Stimulated activated CD8-positive, alpha-beta memory T cell treated with anti-CD3 and anti-CD28 coated beads, Interleukin-15, amount 100 ng/mL, for 1 hour (primary cell): ENCODE measurements around the gene DEF6.
"Not testable (repeated sequence)": the region's sequence is repeated elsewhere in the genome, so short reads cannot be mapped to it uniquely, and the experiment has no call there.

Experiments used
- DNase-seq: peaks from one replicate; pipeline ENCODE4 v3.0.0-alpha.2; 2020; ENCODE audit warnings: low read depth

The DEF6 gene

GRCh38 chr6:35282472-35282871 lies 15.1 kb upstream of the DEF6 start:
- DNase-seq: no peak

DNA sequence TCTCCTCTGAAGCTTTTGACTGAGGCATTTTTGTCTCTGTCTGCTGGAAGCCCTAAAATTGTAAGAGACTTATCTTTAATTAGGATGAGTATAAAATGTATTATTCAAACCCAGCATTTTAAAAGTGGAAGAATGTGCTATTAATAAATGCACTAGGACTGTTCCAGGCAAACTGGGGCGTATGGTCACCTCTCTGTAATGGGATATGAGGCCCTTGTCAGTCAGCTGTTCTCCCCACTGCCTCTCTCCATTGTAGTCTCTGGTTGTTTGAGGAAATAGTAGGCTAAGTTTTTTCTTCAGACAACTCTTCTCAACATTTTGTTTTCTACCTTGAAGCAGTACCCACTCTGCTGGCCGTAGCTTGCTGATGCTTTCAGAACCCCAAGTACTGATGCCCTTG lies 14.3 kb upstream of the DEF6 start:
- DNase-seq: no peak

GRCh38 chr6:35287671-35288396 lies 9.8 kb upstream of the DEF6 start:
- no peak for DNase-seq

DNA sequence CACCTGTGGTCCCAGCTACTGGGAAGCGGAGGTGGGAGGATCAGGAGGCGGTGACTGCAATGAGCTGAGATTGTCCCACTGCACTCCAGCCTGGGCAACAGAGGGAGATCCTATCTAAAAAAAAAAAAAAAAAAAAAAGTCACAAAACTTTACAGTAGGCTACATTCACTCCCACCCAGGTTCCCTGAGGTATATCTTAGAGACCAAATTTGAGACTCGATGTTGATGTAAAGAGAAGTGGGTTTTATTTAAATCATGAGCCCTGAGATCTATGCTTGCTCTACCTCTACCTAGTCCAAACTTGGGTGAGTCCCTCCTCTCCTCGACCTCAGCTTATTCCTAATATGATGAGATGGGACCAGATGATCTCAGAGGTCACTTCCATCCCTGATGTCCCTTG lies 8.8 kb upstream of the DEF6 start:
- no peak for DNase-seq

GRCh38 chr6:35291491-35291890 lies 6.1 kb upstream of the DEF6 start:
- no peak for DNase-seq

DNA sequence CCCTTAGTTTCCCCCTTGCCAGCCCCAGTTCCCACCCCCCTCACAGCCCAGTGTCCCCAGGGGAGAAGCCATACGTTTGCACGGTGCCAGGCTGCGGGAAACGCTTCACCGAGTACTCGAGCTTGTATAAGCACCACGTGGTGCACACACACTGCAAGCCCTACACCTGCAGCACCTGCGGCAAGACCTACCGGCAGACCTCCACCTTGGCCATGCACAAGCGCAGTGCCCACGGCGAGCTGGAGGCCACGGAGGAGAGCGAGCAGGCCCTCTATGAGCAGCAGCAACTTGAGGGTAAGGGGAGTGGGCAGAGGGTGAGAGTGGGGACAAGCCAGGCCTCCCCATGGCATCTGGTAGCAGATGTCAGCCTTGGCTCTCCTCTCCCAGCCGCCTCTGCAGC lies 5.1 kb upstream of the DEF6 start:
- DNase-seq: no peak

DNA sequence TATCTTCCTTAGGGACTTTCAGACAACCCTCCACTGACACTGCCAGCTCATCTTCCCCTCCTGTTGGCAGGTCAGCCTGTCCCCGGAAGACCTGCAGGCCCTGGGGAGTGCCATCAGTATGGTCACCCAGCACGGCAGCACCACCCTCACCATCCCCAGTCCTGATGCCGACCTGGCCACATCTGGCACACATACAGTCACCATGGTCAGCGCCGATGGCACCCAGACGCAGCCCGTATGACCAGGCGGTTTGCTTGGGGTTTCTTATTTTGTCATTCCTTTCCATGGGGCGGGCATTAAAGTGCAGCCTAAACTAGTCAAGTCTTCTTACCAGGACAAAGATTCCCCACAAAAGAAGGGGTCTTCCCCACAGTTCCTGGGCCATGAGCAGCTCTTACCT lies 3.9 kb upstream of the DEF6 start:
- no peak for DNase-seq

DNA sequence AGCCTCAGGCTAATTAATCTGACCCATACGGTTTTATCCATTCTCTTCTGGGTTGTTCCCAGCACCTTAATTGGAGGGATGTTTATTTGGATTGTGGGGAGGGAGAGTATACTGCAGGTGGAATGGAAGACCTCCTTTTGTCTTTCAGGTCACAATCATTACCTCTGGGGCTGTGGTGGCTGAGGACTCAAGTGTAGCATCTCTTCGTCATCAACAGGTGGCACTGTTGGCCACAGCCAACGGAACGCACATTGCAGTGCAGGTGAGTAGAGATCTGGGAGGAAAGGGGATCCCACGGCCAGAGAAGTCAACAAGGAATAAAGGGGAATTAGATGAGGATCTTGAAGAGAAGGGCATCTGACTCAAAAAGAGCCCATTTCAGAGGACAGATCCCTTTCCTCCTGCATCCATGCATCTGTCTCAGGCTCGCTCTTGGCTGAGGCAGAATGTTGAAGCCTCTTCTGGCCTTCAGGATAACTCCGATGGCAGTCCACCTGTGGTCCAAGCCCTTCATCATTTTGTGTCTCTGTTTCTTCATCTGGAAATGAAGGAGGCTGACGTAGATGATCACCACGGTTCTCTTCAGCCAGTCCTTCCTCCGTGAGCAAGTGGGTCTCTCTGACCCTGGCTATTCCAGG lies 3.2 kb upstream of the DEF6 start:
- DNase-seq: no peak

- DNase-seq: no peak
These were observed 2.6 kb upstream of the DEF6 start for GRCh38 chr6:35295036-35295435.

DNA sequence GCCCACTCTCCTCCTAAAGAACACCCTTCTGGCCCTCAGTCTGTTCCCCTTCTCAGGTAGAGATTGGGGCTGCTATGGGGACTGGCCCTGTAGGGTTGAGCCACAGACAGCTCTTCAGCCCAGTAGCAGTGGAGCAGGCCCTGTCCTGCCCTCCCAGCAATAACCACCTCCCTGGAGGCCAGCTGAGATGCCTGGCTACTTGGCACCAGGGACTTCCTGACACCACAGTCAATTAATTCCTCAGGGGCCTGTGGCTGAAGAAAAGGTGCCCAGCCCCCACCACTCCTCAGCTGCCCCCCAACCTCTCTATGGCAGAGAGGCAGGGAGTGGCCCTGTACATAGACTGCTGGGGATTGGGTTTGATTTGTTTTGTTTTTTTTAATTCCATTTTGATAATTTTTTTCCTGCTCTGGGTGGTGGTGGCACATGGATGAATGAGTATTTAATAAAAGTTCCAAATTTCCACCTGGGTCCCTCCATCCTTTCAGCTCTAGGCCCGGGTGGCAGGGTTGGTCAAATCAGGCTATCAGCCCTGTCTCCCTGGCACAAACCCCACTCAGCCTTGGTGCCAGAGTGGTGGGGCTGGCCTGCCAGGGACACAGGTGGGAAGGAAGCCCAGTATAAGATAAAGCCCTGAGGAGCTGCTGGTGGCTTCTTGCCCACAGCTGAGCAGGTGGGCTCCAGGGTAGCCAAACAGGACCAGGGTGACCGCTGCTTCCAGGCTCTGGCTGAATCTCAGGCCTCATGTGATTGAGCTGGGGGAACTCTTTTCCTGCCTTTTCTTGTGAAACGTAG lies 1.9 kb upstream of the DEF6 start:
- no peak for DNase-seq

- no peak for DNase-seq
These were observed 552 bp upstream of the DEF6 start for GRCh38 chr6:35296931-35297600.

DNA sequence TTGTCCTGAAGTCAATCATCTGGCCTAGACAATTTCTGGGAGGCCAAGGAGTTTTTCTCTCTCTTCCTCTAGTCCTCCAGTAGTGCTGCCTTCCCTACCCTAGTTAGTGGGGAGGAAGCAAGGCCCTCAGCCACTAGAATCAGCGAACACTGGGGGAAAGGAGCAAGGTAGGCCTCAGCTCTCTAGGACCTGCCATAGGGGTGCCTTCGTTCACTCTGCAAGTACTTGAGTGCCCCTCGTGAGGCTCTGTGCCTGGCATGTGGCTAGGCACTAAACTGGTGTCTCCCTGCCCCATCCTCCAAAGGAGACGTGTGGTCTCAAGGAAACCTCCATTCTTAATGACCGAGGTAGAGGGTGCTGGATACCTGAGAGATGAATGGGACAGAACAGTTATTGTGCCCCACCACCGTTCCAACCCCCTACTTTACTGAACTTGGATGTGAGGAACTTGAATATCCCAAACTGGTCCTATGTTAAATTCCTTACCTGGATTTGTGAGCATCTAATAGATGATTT lies 1.1 kb downstream of the DEF6 start:
- DNase-seq: no peak

DNA sequence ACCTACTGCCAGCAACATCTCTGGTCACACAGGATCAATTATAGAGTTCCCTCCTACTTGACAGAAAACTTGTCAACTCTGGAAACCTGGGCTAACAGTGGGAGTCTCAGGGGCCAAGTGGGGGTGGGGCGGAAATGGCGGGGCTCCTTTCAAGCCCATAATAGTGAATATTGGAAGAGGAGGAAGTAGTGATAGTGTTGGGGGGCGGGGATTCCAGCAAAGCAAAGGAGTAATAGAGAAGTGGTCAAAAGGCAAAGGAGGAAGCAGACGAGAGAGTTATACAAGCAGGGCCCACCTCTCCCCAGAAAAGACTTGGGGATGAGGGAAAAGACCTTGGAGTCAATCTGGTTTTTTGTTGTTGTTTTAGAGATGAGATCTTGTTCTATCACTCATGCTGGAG lies 2.1 kb downstream of the DEF6 start:
- no peak for DNase-seq

DNA sequence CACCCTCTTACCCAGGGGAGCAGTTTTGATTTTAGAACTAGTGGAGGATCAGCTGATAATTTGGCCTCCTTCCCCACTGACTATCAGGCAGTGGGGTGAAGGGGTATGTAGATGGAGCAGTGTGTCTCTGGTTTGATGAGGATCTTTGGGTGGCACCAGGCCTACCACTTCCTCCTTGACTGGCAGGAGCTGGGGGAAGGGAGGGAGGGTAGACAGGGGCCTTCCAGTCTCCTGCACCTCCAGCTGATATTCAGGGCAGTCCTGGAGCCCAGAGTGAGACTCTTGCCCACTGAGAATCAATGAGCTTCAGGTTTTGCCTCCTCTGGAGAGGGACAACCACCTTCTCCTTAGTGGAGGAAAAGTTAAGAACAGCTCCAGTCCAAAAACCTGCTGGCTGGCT lies 3.2 kb downstream of the DEF6 start:
- no peak for DNase-seq

- peak; percentile 76 for DNase-seq
These were observed 5.1 kb downstream of the DEF6 start for GRCh38 chr6:35302604-35303241.

DNA sequence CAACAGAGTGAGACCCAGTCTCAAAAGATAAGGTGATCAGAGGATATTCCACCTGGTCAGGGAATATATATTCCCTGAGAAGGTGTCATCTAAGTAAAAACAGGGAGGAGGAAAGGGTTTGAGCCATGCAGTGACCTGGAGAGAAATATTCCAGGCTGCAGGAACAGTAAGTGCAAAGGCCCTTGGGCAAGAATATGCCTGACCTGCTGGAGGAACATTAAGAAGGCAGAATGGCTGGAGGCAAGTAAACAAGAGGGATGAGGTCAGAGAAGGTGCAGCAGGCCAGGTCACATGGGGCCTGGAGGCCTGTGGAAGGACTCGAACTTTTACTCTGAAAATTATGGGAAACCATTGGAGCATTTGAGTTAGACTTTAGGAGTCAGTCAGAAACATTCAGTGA lies 6.7 kb downstream of the DEF6 start:
- DNase-seq: no peak

GRCh38 chr6:35305117-35305516 lies 7.5 kb downstream of the DEF6 start:
- DNase-seq: no peak

- not testable (repeated sequence) for DNase-seq
These were observed 9.5 kb downstream of the DEF6 start for GRCh38 chr6:35307138-35307537.

DNA sequence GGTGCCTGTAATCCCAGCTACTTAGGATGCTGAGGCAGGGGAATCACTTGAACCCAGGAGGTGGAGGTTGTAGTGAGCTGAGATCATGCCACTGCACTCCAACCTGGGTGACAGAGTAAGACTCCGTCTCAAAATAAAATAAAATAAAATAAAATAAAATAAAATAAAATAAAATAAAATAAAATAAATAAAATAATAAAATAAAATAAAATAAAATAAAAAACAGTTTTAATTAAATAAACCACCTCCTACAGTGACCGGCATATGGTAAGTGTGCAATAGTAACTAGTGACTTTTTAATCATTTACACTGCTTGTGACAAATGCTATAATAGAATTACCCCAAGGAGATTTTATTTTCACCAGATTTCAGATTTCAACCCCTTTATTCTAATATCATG lies 10.9 kb downstream of the DEF6 start:
- not testable (repeated sequence) for DNase-seq

DNA sequence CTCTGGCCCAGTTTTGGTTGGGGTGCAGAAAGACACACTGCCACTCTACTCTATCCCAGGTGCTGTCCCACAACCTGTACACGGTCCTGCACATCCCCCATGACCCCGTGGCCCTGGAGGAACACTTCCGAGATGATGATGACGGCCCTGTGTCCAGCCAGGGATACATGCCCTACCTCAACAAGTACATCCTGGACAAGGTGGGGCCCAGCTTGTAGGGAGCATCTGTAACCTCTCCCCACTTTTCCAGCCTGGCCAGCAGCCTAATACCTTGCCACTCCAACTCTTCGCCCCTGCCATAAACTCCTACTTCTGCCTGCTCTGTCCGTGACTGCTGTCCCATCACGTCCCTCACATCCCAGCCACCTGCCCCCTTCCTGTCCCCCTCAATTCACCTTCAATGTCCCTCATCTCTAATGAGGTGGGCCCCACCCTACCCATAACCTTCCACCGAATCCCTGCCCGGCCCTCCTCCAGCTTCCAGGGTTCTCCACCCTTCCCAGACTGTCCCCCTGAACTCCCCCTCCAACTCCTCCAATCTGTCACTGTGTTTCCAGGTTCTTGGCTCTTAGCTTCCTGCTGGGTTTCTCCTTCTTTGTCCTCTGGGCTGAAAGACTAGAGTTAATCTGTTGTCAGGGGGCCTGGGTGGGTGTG lies 12.1 kb downstream of the DEF6 start:
- DNase-seq: no peak

- DNase-seq: no peak
These were observed 12.7 kb downstream of the DEF6 start for GRCh38 chr6:35310265-35310831.
